HCT116 (cell line): ENCODE measurements around the gene DAGLB. TPM values are rescaled to one million over a fixed set of nuclear protein-coding genes. Genes with fewer than 3 reads are reported as not detected.

ENCODE experiments used
- ATAC-seq: fragments of 200-7000 bp; cut with Tn5 transposase; 2 replicates; pipeline ENCODE4 v1.9.1; 2020; ENCODE audit warnings: mild to moderate bottlenecking, moderate library complexity
- BruUV-seq: library from RNA; stranded (reverse); fragments of 400-500 nt; replicated peaks from 2 replicates; lab custom pipeline; 2021; lab: Mats Ljungman, UMichigan
- CTCF ChIA-PET: fragments of 300-600 bp; sonication (Branson Sonifier 250); formaldehyde crosslinking; loops from one replicate; lab custom pipeline; 2021; ENCODE audit warnings: antibody characterized with exemption; lab: Charles Lee
- POLR2A ChIA-PET: fragments of 300-600, 350-600 bp; sonication (Branson Sonifier 250); formaldehyde crosslinking; loops from one replicate; lab custom pipeline; 2021; ENCODE audit warnings: antibody characterized with exemption; lab: Charles Lee
- RAD21 ChIA-PET, 2 experiments: fragments of 300-600 bp; sonication (Branson Sonifier 250); formaldehyde crosslinking; loops; one replicate each; lab custom pipeline; 2023; ENCODE audit warnings: low total read pairs in 2 of 2; ENCODE audit not compliant: uncharacterized antibody in 2 of 2, unreplicated experiment in 2 of 2, low non-redundant PET in 1 of 2; lab: Charles Lee
- DNase-seq: peaks from one replicate; pipeline ENCODE4 v3.0.0-alpha.2; 2010; ENCODE audit warnings: low read depth, low spot score
- H2AFZ ChIP-seq: fragments of 200-600 bp; shearing (Covaris generic), sonication (generic); 2 replicates; pipeline ENCODE4 v1.6.1; 2017; ENCODE audit warnings: low read depth, mixed run types, mixed read lengths, antibody characterized with exemption, low read length; ENCODE audit not compliant: poor library complexity, severe bottlenecking
- H3K27ac ChIP-seq: 2 replicates; pipeline ENCODE4 v1.5.1; 2012; ENCODE audit warnings: low read depth, low read length
- H3K27me3 ChIP-seq: fragments of 200-600 bp; sonication (generic); 2 replicates; pipeline ENCODE4 v1.6.1; 2016; ENCODE audit warnings: mixed run types, low read length, mixed read lengths; ENCODE audit not compliant: insufficient read depth
- H3K36me3 ChIP-seq, 2 experiments: fragments of 200-500 bp in 1 of 2; fragments of 200-600 bp in 1 of 2; sonication (Bioruptor generic) in 1 of 2; sonication (generic) in 1 of 2; 2 replicates each; pipeline versions ENCODE4 v1.5.1 to v1.6.1; 2014 to 2016; ENCODE audit warnings: low read length in 2 of 2, inconsistent platforms in 1 of 2, mixed read lengths in 1 of 2, mixed run types in 1 of 2; ENCODE audit not compliant: insufficient read depth in 2 of 2, control insufficient read depth in 1 of 2
- H3K4me1 ChIP-seq, 2 experiments: fragments of 200-600 bp in 1 of 2; sonication (generic) in 1 of 2; 2 replicates each; pipeline versions ENCODE4 v1.5.1 to v1.6.1; 2012 to 2017; ENCODE audit warnings: low read length in 2 of 2, inconsistent platforms in 1 of 2, mild to moderate bottlenecking in 1 of 2, mixed read lengths in 1 of 2, mixed run types in 1 of 2, moderate library complexity in 1 of 2; ENCODE audit not compliant: insufficient read depth in 2 of 2, control insufficient read depth in 1 of 2
- H3K4me2 ChIP-seq: fragments of 200-600 bp; sonication (generic); 2 replicates; pipeline ENCODE4 v1.6.1; 2017; ENCODE audit warnings: mixed run types, low read length, mixed read lengths
- H3K4me3 ChIP-seq, 2 experiments: fragments of 200-600 bp in 1 of 2; sonication (generic) in 1 of 2; replicated peaks in 1 of 2; 2 replicates each; pipeline ENCODE4 v1.5.1; 2011 to 2016; ENCODE audit warnings: low read length in 2 of 2, control low read depth in 1 of 2, low read depth in 1 of 2, mild to moderate bottlenecking in 1 of 2, mixed read lengths in 1 of 2, mixed run types in 1 of 2
- H3K79me2 ChIP-seq: fragments of 200-600 bp; sonication (generic); 2 replicates; pipeline ENCODE4 v1.6.1; 2017; ENCODE audit warnings: mild to moderate bottlenecking, mixed run types, low read length, moderate library complexity, mixed read lengths; ENCODE audit not compliant: insufficient read depth
- H3K9ac ChIP-seq: fragments of 200-600 bp; sonication (generic); 2 replicates; pipeline ENCODE4 v1.6.1; 2016; ENCODE audit warnings: low read length, mixed read lengths
- H3K9me2 ChIP-seq: fragments of 200-600 bp; sonication (generic), shearing (Covaris generic); 2 replicates; pipeline ENCODE4 v1.6.1; 2017; ENCODE audit warnings: mixed run types, mild to moderate bottlenecking, moderate library complexity; ENCODE audit not compliant: insufficient read depth
- H3K9me3 ChIP-seq, 2 experiments: fragments of 200-500 bp in 1 of 2; fragments of 200-600 bp in 1 of 2; sonication (Bioruptor generic) in 1 of 2; sonication (generic) in 1 of 2; 2 replicates each; pipeline ENCODE4 v1.6.1; 2014 to 2017; ENCODE audit warnings: low read length in 2 of 2, mixed read lengths in 2 of 2, inconsistent platforms in 1 of 2, low read depth in 1 of 2, mild to moderate bottlenecking in 1 of 2, mixed run types in 1 of 2, moderate library complexity in 1 of 2; ENCODE audit not compliant: control insufficient read depth in 1 of 2, insufficient read depth in 1 of 2
- H4K20me1 ChIP-seq: fragments of 200-600 bp; sonication (generic), shearing (Covaris generic); 2 replicates; pipeline ENCODE4 v1.6.1; 2017; ENCODE audit warnings: mixed run types, mild to moderate bottlenecking, moderate library complexity; ENCODE audit not compliant: insufficient read depth
- CEBPB ChIP-seq: IDR thresholded peaks from 2 replicates; pipeline ENCODE4 v1.6.1; 2012; ENCODE audit warnings: low read depth
- CTCF ChIP-seq, 3 experiments: fragments of 200-600 bp in 1 of 3; sonication (generic) in 1 of 3; IDR thresholded peaks in 2 of 3; conservative IDR thresholded peaks in 1 of 3; 2 replicates each; pipeline ENCODE4 v1.5.1; 2012 to 2017; ENCODE audit warnings: low read depth in 2 of 3, low read length in 2 of 3, antibody characterized with exemption in 1 of 3, borderline replicate concordance in 1 of 3, control low read depth in 1 of 3, mild to moderate bottlenecking in 1 of 3, mixed read lengths in 1 of 3, mixed run types in 1 of 3, moderate library complexity in 1 of 3; ENCODE audit not compliant: insufficient read depth in 1 of 3
- ELF1 ChIP-seq: IDR thresholded peaks from 2 replicates; pipeline ENCODE4 v1.6.1; 2012; ENCODE audit warnings: low read depth, borderline replicate concordance
- JUND ChIP-seq: IDR thresholded peaks from 2 replicates; pipeline ENCODE4 v1.6.1; 2012
- POLR2A ChIP-seq: IDR thresholded peaks from 2 replicates; pipeline ENCODE4 v1.7.0; 2011; ENCODE audit warnings: borderline replicate concordance; ENCODE audit not compliant: insufficient read depth, insufficient read length; ENCODE audit errors: extremely low read depth
- RAD21 ChIP-seq: IDR thresholded peaks from 2 replicates; pipeline ENCODE4 v1.6.1; 2012; ENCODE audit warnings: low read depth, mild to moderate bottlenecking
- SIN3A ChIP-seq: IDR thresholded peaks from 2 replicates; pipeline ENCODE4 v1.6.1; 2012; ENCODE audit warnings: low read depth
- SRF ChIP-seq: IDR thresholded peaks from 2 replicates; pipeline ENCODE4 v1.6.1; 2012; ENCODE audit warnings: low read depth
- TCF7L2 ChIP-seq: IDR thresholded peaks from 2 replicates; pipeline ENCODE4 v1.7.0; 2011; ENCODE audit warnings: borderline replicate concordance, inconsistent platforms; ENCODE audit not compliant: insufficient read depth, insufficient read length; ENCODE audit errors: extremely low read depth
- ZBTB33 ChIP-seq: IDR thresholded peaks from 2 replicates; pipeline ENCODE4 v1.6.1; 2011; ENCODE audit warnings: mild to moderate bottlenecking, low read length, moderate library complexity; ENCODE audit not compliant: insufficient replicate concordance; ENCODE audit errors: extremely low read depth
- ZFX ChIP-seq: fragments of 450-650 bp; IDR thresholded peaks from 2 replicates; pipeline ENCODE4 v1.6.1; 2017
- ZNF274 ChIP-seq: fragments of 200-500 bp; sonication (Bioruptor generic); IDR thresholded peaks from 2 replicates; pipeline ENCODE4 v1.6.1; 2014; ENCODE audit warnings: mild to moderate bottlenecking, low read depth, low read length, inconsistent platforms
- intact Hi-C: fragments of 100-400 bp; cut with micrococcal nuclease; formaldehyde crosslinking; loops from 2 replicates; pipeline ENCODE4 v1.10.0; 2022
- total RNA-seq: library from RNA; stranded (reverse); gene quantifications from one replicate; pipeline ENCODE4 v1.2.1, GENCODE V29; 2021; ENCODE audit not compliant: unreplicated experiment

Gene DAGLB
- total RNA-seq, 1 experiment from 2014 or later, result 30.2 TPM

- intact Hi-C loops, result no loop called here
- no peaks in the 10 kb centered on the region for H3K27me3 ChIP-seq
- BruUV-seq, result no TSS peak
Measured at GRCh38 chr7:6438427-6438826, 9.3 kb downstream of the DAGLB start.

More at GRCh38 chr7:6438427-6438826, 9.3 kb downstream of the DAGLB start:
- Histone ChIP-seq H3K9me2 (no peaks in the 10 kb centered on the region), H3K36me3 (peaks cover 16 to 42% of the 10 kb centered on the region in 2 experiments), H3K27ac (no peak overlapping the region), H3K4me2 (peak overlapping the region; percentile 21; the same call in 1 of the 2 replicates), H3K4me3 (no peak overlapping the region), H3K9me3 (no peaks in the 10 kb centered on the region), H4K20me1 (peaks cover 6% of the 10 kb centered on the region; the same call in 1 of the 2 replicates), H3K79me2 (peaks cover 94% of the 10 kb centered on the region), H3K9ac (peak overlapping the region; percentile 18; the same call in 1 of the 2 replicates), H2AFZ (no peak overlapping the region), H3K4me1 (peaks cover 36 to 85% of the 10 kb centered on the region in 2 experiments)
- POLR2A ChIA-PET, result no interaction called here
- CTCF ChIA-PET, result interaction anchor here (0.6 kb wide), 1 partner anchor 627 kb away, joined by 3 read pairs; no protein-coding TSS in a partner anchor
- ATAC-seq (no peak), DNase-seq (no peak)
- TF ChIP-seq CEBPB (no peak), TCF7L2 (no peak), ZBTB33 (no peak), ELF1 (no peak), RAD21 (no peak), SRF (no peak), CTCF (IDR thresholded peaks at IDR 0.05 in 2 of 3, conservative IDR thresholded peaks at IDR 0.05 in 1 of 3; ENCODE audit: borderline replicate concordance in 1 of 3, insufficient read depth in 1 of 3, low read depth in 2 of 3, low read length in 2 of 3) (no peak), POLR2A (no peak), ZFX (no peak), ZNF274 (no peak), SIN3A (no peak), JUND (no peak)
- RAD21 ChIA-PET, result no interaction called here
